Body of pancreas (tissue), 4 donors: ENCODE data around the gene INTS11. TPM values are rescaled to one million over a fixed set of nuclear protein-coding genes. Genes with fewer than 3 reads are reported as not detected.
"Not testable (repeated sequence)": the region's sequence is repeated elsewhere in the genome, so short reads cannot be mapped to it uniquely, and the experiment has no call there.

ENCODE experiments used
- ATAC-seq: fragments of 150-250 bp; one replicate; pipeline ENCODE4 v1.9.1; 2016
- DNase-seq, 4 donors: peaks; one replicate each; pipeline ENCODE4 v3.0.0-alpha.2; 2019
- H3K27ac ChIP-seq, 4 donors: fragments of 200-600 bp; sonication (generic); 1 replicate in 3 of 4; 2 replicates in 1 of 4; pipeline versions ENCODE4 v1.5.1 to v1.6.1; 2016 to 2019; ENCODE audit warnings: mild to moderate bottlenecking in 1 of 4, mixed read lengths in 1 of 4, moderate library complexity in 1 of 4
- H3K27me3 ChIP-seq, 2 donors: fragments of 200-600 bp; sonication (generic); one replicate each; pipeline ENCODE4 v1.6.0; 2016; ENCODE audit warnings: mild to moderate bottlenecking in 1 of 2
- H3K36me3 ChIP-seq, 2 donors: fragments of 200-600 bp; sonication (generic); replicated peaks in 1 of 2; 2 replicates each; pipeline ENCODE4 v1.5.1; 2016; ENCODE audit warnings: low read depth in 2 of 2; ENCODE audit not compliant: insufficient read depth in 1 of 2
- H3K4me1 ChIP-seq: fragments of 200-600 bp; sonication (generic); one replicate; pipeline ENCODE4 v1.6.0; 2016
- H3K4me3 ChIP-seq, 2 donors: fragments of 200-600 bp; sonication (generic); 1 replicate in 1 of 2; 2 replicates in 1 of 2; pipeline ENCODE4 v1.5.1; 2016 to 2019
- H3K9me3 ChIP-seq, 3 donors: fragments of 200-600 bp; sonication (generic); 1 replicate in 2 of 3; 2 replicates in 1 of 3; pipeline ENCODE4 v1.5.1; 2016
- CTCF ChIP-seq, 7 experiments: fragments of 450-650 bp in 4 of 7; fragments of 200-600 bp in 3 of 7; sonication (generic) in 3 of 7; IDR thresholded peaks; one replicate each; pipeline ENCODE4 v1.5.1; 2016 to 2019; ENCODE audit warnings: antibody characterized with exemption in 7 of 7
- POLR2A ChIP-seq, 3 donors: fragments of 450-650 bp; IDR thresholded peaks; one replicate each; pipeline ENCODE4 v1.6.1; 2016; ENCODE audit warnings: antibody characterized with exemption in 3 of 3, mild to moderate bottlenecking in 2 of 3
- WGBS, 2 donors: methylation state at CpG; one replicate each; pipeline ENCODE4 v1.1.5; 2017; 5-methylcytosine and 5-hydroxymethylcytosine counted together
- intact Hi-C: fragments of 100-400 bp; cut with DNase I; formaldehyde crosslinking; loops from one replicate; pipeline ENCODE4 v1.15.1; 2023
- total RNA-seq, 2 donors: library from RNA; depleted of rRNA; stranded (reverse); fragments of >200 nt; gene quantifications; one replicate each; pipeline ENCODE4 v1.1.0, GENCODE V29; 2016

The INTS11 gene
- total RNA-seq, 2 donors from 2014 or later: 89.0 to 189 TPM

GRCh38 chr1:1371364-1371745 lies 46.9 kb upstream of the INTS11 start:
- no peak for TF ChIP-seq CTCF (IDR thresholded peaks at IDR 0.05)
- TF ChIP-seq POLR2A (IDR thresholded peaks at IDR 0.05): no peak
- DNase-seq: no peak
- no peak overlapping the region for H3K4me3 ChIP-seq
- H3K36me3 ChIP-seq: no peaks in the 10 kb centered on the region
- intact Hi-C loops: no loop called here
- no peak for ATAC-seq
- no peaks in the 10 kb centered on the region for H3K27me3 ChIP-seq
- 52 to 93% methylated on average over 2 to 12 of the region's 12 CpGs for WGBS, 2 donors
- H3K9me3 ChIP-seq: no peaks in the 10 kb centered on the region
- H3K4me1 ChIP-seq: peaks cover 35% of the 10 kb centered on the region
- peak overlapping the region in 2 of 4 donors; percentile 18 to 40 for H3K27ac ChIP-seq

- DNase-seq (no peak), ATAC-seq (no peak)
- Histone ChIP-seq H3K4me3 (no peak overlapping the region), H3K9me3 (no peaks in the 10 kb centered on the region), H3K27ac (no peak overlapping the region), H3K36me3 (no peaks in the 10 kb centered on the region), H3K4me1 (peaks cover 30% of the 10 kb centered on the region), H3K27me3 (no peaks in the 10 kb centered on the region)
- WGBS, 2 donors: 72% methylated on average over 16 of the region's 16 CpGs; no CpG with 5 or more reads in 1 of the 2 donors
- intact Hi-C loops: no loop called here
- TF ChIP-seq CTCF (IDR thresholded peaks at IDR 0.05) (no peak), POLR2A (IDR thresholded peaks at IDR 0.05) (no peak)
Observed at GRCh38 chr1:1370771-1371300, 46.4 kb upstream of the INTS11 start.

- H3K4me1 ChIP-seq: peaks cover 29% of the 10 kb centered on the region
- DNase-seq, intact Hi-C loops, ATAC-seq, H3K27me3 ChIP-seq, H3K36me3 ChIP-seq, H3K27ac ChIP-seq, H3K9me3 ChIP-seq, H3K4me3 ChIP-seq: not testable (repeated sequence)
- WGBS, 2 donors: 88 to 89% methylated on average over 14 of the region's 14 CpGs
Observed at GRCh38 chr1:1370094-1370493, 45.6 kb upstream of the INTS11 start.

GRCh38 chr1:1367315-1367714 lies 42.9 kb upstream of the INTS11 start:
- Histone ChIP-seq H3K36me3 (no peaks in the 10 kb centered on the region), H3K4me1 (peaks cover 9% of the 10 kb centered on the region), H3K27me3 (no peaks in the 10 kb centered on the region), H3K4me3 (no peak overlapping the region), H3K9me3 (no peaks in the 10 kb centered on the region), H3K27ac (no peak overlapping the region)
- ATAC-seq (no peak), DNase-seq (no peak)
- WGBS, 2 donors: 92% methylated on average over 5 of the region's 5 CpGs
- TF ChIP-seq POLR2A (IDR thresholded peaks at IDR 0.05): no peak
- no peak for TF ChIP-seq CTCF (IDR thresholded peaks at IDR 0.05)
- intact Hi-C loops: no loop called here

DNA sequence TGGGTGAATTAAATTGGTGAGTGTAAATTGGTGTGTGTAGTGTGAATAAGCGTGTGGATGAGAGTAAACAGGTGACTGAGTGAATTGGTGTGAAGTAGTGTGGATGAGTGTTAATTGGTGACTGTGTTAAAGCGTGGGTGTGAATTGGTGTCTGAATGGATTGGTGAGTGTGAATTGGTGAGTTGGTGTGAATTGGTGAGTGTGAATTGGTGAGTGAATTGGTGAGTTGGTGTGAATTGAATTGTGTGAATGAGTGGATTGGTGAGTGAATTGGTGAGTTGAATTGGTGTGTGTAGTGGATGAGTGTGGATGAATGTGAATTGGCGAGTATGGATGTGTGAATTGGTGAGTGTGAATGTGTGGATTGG lies 42.2 kb upstream of the INTS11 start:
- 93 to 96% methylated on average over 3 of the region's 3 CpGs for WGBS, 2 donors
- ATAC-seq: no peak

More for the DNA sequence above, 42.2 kb upstream of the INTS11 start:
- intact Hi-C loops: no loop called here
- no peak overlapping the region for H3K27ac ChIP-seq
- no peak overlapping the region for H3K4me3 ChIP-seq
- DNase-seq: no peak
- no peaks in the 10 kb centered on the region for H3K27me3 ChIP-seq
- no peak for TF ChIP-seq POLR2A (IDR thresholded peaks at IDR 0.05)
- TF ChIP-seq CTCF (IDR thresholded peaks at IDR 0.05): no peak
- H3K36me3 ChIP-seq: no peaks in the 10 kb centered on the region
- peaks cover 3% of the 10 kb centered on the region for H3K4me1 ChIP-seq
- no peaks in the 10 kb centered on the region for H3K9me3 ChIP-seq
